Measurements from ENCODE around the gene UGT1A4. TPM values are rescaled to one million over a fixed set of nuclear protein-coding genes. Genes with fewer than 3 reads are reported as not detected.

UGT1A4 gene
- polyA plus RNA-seq, 3 donors: not detected

- Histone ChIP-seq H3K79me2 (ENCODE audit: insufficient read depth, low read length) (no peaks in the 10 kb centered on the region), H2AFZ (ENCODE audit: insufficient read depth, low read depth, low read length, poor library complexity, severe bottlenecking) (no peak overlapping the region), H3K27me3 (ENCODE audit: control insufficient read depth in 2 of 2, insufficient read depth in 2 of 2, low read length in 2 of 2) (no peaks in the 10 kb centered on the region), H3K9ac (ENCODE audit: insufficient read depth, low read length, poor library complexity, severe bottlenecking) (no peak overlapping the region), H3K27ac (ENCODE audit: low read depth in 1 of 2, low read length in 2 of 2) (no peak overlapping the region), H4K20me1 (ENCODE audit: insufficient read depth, low read length) (no peaks in the 10 kb centered on the region), H3K4me1 (ENCODE audit: control insufficient read depth in 1 of 2, insufficient read depth in 2 of 2, low read length in 2 of 2) (no peaks in the 10 kb centered on the region), H3K36me3 (replicated peaks in 1 of 2; ENCODE audit: control insufficient read depth in 1 of 2, insufficient read depth in 2 of 2, low read length in 2 of 2) (no peaks in the 10 kb centered on the region), H3K9me3 (replicated peaks in 1 of 2; ENCODE audit: control insufficient read depth in 1 of 2, insufficient read depth in 1 of 2, low read length in 2 of 2) (no peaks in the 10 kb centered on the region), H3K4me2 (replicated peaks; ENCODE audit: extremely low read depth, low read length, poor library complexity, severe bottlenecking) (no peak overlapping the region), H3K4me3 (replicated peaks in 1 of 3; ENCODE audit: low read depth in 2 of 3, low read length in 3 of 3) (no peak overlapping the region)
- WGBS (ENCODE audit: insufficient coverage): 95% methylated on average over 7 of the region's 7 CpGs
- Mint-ChIP-seq H3K9me3 (peaks cover 0 to 2% (median 0%) of the 10 kb centered on the region in 7 donors), H3K27ac (no peak overlapping the region), H3K27me3 (ENCODE audit: low read depth in 3 of 3) (peaks cover 0 to 7% (median 4%) of the 10 kb centered on the region in 3 donors), H3K4me1 (no peaks in the 10 kb centered on the region), H3K4me3 (no peak overlapping the region), H3K36me3 (no peaks in the 10 kb centered on the region)
- TF ChIP-seq, protein P1, sequence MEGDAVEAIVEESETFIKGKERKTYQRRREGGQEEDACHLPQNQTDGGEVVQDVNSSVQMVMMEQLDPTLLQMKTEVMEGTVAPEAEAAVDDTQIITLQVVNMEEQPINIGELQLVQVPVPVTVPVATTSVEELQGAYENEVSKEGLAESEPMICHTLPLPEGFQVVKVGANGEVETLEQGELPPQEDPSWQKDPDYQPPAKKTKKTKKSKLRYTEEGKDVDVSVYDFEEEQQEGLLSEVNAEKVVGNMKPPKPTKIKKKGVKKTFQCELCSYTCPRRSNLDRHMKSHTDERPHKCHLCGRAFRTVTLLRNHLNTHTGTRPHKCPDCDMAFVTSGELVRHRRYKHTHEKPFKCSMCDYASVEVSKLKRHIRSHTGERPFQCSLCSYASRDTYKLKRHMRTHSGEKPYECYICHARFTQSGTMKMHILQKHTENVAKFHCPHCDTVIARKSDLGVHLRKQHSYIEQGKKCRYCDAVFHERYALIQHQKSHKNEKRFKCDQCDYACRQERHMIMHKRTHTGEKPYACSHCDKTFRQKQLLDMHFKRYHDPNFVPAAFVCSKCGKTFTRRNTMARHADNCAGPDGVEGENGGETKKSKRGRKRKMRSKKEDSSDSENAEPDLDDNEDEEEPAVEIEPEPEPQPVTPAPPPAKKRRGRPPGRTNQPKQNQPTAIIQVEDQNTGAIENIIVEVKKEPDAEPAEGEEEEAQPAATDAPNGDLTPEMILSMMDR (IDR thresholded peaks at IDR 0.05): no peak
- intact Hi-C loops (cut with micrococcal nuclease): no loop called here
- no peak for DNase-seq
Measured at GRCh38 chr2:233792720-233793119, 74.2 kb downstream of the UGT1A4 start.

GRCh38 chr2:233793465-233794127, 75.1 kb downstream of the UGT1A4 start:
- Histone ChIP-seq H3K4me1 (ENCODE audit: control insufficient read depth in 1 of 2, insufficient read depth in 2 of 2, low read length in 2 of 2) (no peaks in the 10 kb centered on the region), H3K27me3 (ENCODE audit: control insufficient read depth in 2 of 2, insufficient read depth in 2 of 2, low read length in 2 of 2) (no peaks in the 10 kb centered on the region), H3K27ac (ENCODE audit: low read depth in 1 of 2, low read length in 2 of 2) (no peak overlapping the region), H3K4me2 (replicated peaks; ENCODE audit: extremely low read depth, low read length, poor library complexity, severe bottlenecking) (no peak overlapping the region), H3K9me3 (replicated peaks in 1 of 2; ENCODE audit: control insufficient read depth in 1 of 2, insufficient read depth in 1 of 2, low read length in 2 of 2) (no peaks in the 10 kb centered on the region), H3K4me3 (replicated peaks in 1 of 3; ENCODE audit: low read depth in 2 of 3, low read length in 3 of 3) (no peak overlapping the region), H2AFZ (ENCODE audit: insufficient read depth, low read depth, low read length, poor library complexity, severe bottlenecking) (no peak overlapping the region), H3K36me3 (replicated peaks in 1 of 2; ENCODE audit: control insufficient read depth in 1 of 2, insufficient read depth in 2 of 2, low read length in 2 of 2) (no peaks in the 10 kb centered on the region), H3K9ac (ENCODE audit: insufficient read depth, low read length, poor library complexity, severe bottlenecking) (no peak overlapping the region), H4K20me1 (ENCODE audit: insufficient read depth, low read length) (no peaks in the 10 kb centered on the region), H3K79me2 (ENCODE audit: insufficient read depth, low read length) (no peaks in the 10 kb centered on the region)
- TF ChIP-seq, protein P1 (IDR thresholded peaks at IDR 0.05): no peak
- peaks cover 0 to 7% (median 4%) of the 10 kb centered on the region in 3 donors for H3K27me3 Mint-ChIP-seq (ENCODE audit: low read depth in 3 of 3)
- H3K36me3 Mint-ChIP-seq: no peaks in the 10 kb centered on the region
- 90% methylated on average over 15 of the region's 18 CpGs for WGBS (ENCODE audit: insufficient coverage)
- H3K4me1 Mint-ChIP-seq: no peaks in the 10 kb centered on the region
- no peak overlapping the region for H3K4me3 Mint-ChIP-seq
- no peak overlapping the region for H3K27ac Mint-ChIP-seq
- no peak for DNase-seq
- peaks cover 0 to 2% (median 0%) of the 10 kb centered on the region in 7 donors for H3K9me3 Mint-ChIP-seq
- intact Hi-C loops (cut with micrococcal nuclease): no loop called here

All from CD14-positive monocyte (primary cell).